ENCODE data around the gene JAG1.

The JAG1 gene

DNA sequence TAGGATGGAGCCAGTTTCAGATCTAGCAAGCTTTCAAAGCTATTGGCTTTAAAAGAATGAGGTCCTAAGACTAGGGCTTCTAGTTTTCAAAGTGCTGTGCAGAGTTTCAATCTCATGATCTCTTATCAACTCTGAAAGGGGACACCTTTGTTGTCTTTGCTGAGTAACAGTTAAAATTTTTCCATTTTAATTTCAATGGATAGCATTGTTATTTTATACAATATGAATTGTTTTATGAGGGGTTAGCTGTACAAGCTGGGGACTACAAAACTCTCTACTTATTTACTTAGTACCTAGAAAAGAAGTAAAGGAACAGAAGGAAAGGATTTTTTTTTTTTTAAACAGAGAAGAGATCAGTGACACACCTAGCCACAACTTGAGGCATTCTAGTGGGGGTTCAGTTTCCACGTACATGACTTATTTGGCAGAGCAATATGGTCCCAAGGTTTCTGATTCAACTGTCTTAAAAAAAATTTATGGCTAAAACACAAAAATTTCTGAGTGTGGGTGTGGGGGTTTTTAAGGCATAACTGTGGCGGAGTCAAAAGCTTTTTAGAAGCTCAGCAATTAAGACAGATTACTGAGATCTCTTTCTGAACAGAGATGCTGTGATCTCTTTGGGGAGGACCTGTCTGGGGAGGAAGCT lies 46.1 kb upstream of the JAG1 start:
- no peak overlapping the region for H3K9ac ChIP-seq (ENCODE audit: low read length)
- H3K14ac ChIP-seq (ENCODE audit: low read length): no peak overlapping the region
- no peak overlapping the region for H3K4me2 ChIP-seq (ENCODE audit: low read length)
- no peak overlapping the region for H2BK5ac ChIP-seq (ENCODE audit: low read depth, low read length, poor library complexity)
- no peaks in the 10 kb centered on the region for H3K4me1 ChIP-seq (ENCODE audit: control insufficient read depth in 1 of 2, insufficient read depth in 2 of 2, low read length in 2 of 2)
- H3K9me3 ChIP-seq (ENCODE audit: insufficient read depth, low read depth, low read length): no peaks in the 10 kb centered on the region
- H3K79me1 ChIP-seq (ENCODE audit: low read length): no peaks in the 10 kb centered on the region
- DNase-seq: no peak
- no peak overlapping the region for H2BK12ac ChIP-seq (ENCODE audit: low read length)
- H4K12ac ChIP-seq (ENCODE audit: low read depth, low read length): no peak overlapping the region
- H2AK5ac ChIP-seq (ENCODE audit: low read length): no peak overlapping the region
- H3K27me3 ChIP-seq (ENCODE audit: insufficient read depth, low read length): no peaks in the 10 kb centered on the region
- H3K4ac ChIP-seq (ENCODE audit: low read depth, low read length): no peak overlapping the region
- H3K23ac ChIP-seq (ENCODE audit: low read length): no peak overlapping the region
- no peaks in the 10 kb centered on the region for H3K79me2 ChIP-seq (ENCODE audit: control insufficient read depth, insufficient read depth, low read length, poor library complexity)
- H4K8ac ChIP-seq (ENCODE audit: low read depth, low read length): no peak overlapping the region
- H3K27ac ChIP-seq (ENCODE audit: low read depth, low read length): no peak overlapping the region
- H3K4me3 ChIP-seq (ENCODE audit: low read depth, low read length): no peak overlapping the region
- no peak overlapping the region for H4K91ac ChIP-seq (ENCODE audit: low read depth, low read length)
- no peak overlapping the region for H2AFZ ChIP-seq (ENCODE audit: insufficient read depth, low read length, poor library complexity)
- H3K18ac ChIP-seq (ENCODE audit: low read length): no peak overlapping the region
- H3K36me3 ChIP-seq (ENCODE audit: control insufficient read depth in 1 of 2, insufficient read depth in 2 of 2, low read length in 2 of 2): no peaks in the 10 kb centered on the region
- H2BK120ac ChIP-seq (ENCODE audit: insufficient read depth, low read length, poor library complexity): no peak overlapping the region
- WGBS (ENCODE audit: extremely low coverage, insufficient coverage, insufficient read length): no CpG with 5 or more reads among the region's 2 CpGs

DNA sequence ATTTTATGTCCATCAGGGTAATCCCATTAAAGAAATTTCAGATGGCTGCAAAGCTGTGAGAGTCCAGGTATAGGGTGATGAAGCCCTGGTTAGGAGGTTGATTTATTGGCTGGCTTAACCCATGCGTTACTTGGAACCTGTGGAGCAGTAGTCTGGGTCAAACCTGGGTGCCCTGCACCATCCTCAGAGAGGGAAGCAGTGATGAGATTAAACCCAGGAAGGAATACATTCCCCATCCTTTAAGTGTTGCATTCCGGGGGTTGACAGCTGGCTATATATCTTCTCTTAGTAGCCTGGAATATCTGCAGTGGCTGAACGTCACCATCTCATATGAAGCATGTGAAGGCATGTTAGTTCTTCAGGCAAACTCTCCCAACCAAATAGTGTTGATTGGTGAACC lies 44.9 kb upstream of the JAG1 start:
- no peaks in the 10 kb centered on the region for H3K79me2 ChIP-seq (ENCODE audit: control insufficient read depth, insufficient read depth, low read length, poor library complexity)
- no peaks in the 10 kb centered on the region for H3K9me3 ChIP-seq (ENCODE audit: insufficient read depth, low read depth, low read length)
- no peak overlapping the region for H2BK12ac ChIP-seq (ENCODE audit: low read length)
- WGBS (ENCODE audit: extremely low coverage, insufficient coverage, insufficient read length): no CpG with 5 or more reads among the region's 3 CpGs
- no peak overlapping the region for H3K4me3 ChIP-seq (ENCODE audit: low read depth, low read length)
- no peak overlapping the region for H2AK5ac ChIP-seq (ENCODE audit: low read length)
- H3K79me1 ChIP-seq (ENCODE audit: low read length): no peaks in the 10 kb centered on the region
- no peaks in the 10 kb centered on the region for H3K4me1 ChIP-seq (ENCODE audit: control insufficient read depth in 1 of 2, insufficient read depth in 2 of 2, low read length in 2 of 2)
- no peaks in the 10 kb centered on the region for H3K36me3 ChIP-seq (ENCODE audit: control insufficient read depth in 1 of 2, insufficient read depth in 2 of 2, low read length in 2 of 2)
- no peak overlapping the region for H2BK5ac ChIP-seq (ENCODE audit: low read depth, low read length, poor library complexity)
- H3K18ac ChIP-seq (ENCODE audit: low read length): no peak overlapping the region
- H4K91ac ChIP-seq (ENCODE audit: low read depth, low read length): no peak overlapping the region
- no peak overlapping the region for H4K8ac ChIP-seq (ENCODE audit: low read depth, low read length)
- H2BK120ac ChIP-seq (ENCODE audit: insufficient read depth, low read length, poor library complexity): no peak overlapping the region
- H3K4ac ChIP-seq (ENCODE audit: low read depth, low read length): no peak overlapping the region
- no peak for DNase-seq
- H2AFZ ChIP-seq (ENCODE audit: insufficient read depth, low read length, poor library complexity): no peak overlapping the region
- H3K14ac ChIP-seq (ENCODE audit: low read length): no peak overlapping the region
- no peak overlapping the region for H3K9ac ChIP-seq (ENCODE audit: low read length)
- H3K4me2 ChIP-seq (ENCODE audit: low read length): no peak overlapping the region
- no peaks in the 10 kb centered on the region for H3K27me3 ChIP-seq (ENCODE audit: insufficient read depth, low read length)
- no peak overlapping the region for H4K12ac ChIP-seq (ENCODE audit: low read depth, low read length)
- no peak overlapping the region for H3K27ac ChIP-seq (ENCODE audit: low read depth, low read length)
- H3K23ac ChIP-seq (ENCODE audit: low read length): no peak overlapping the region

DNA sequence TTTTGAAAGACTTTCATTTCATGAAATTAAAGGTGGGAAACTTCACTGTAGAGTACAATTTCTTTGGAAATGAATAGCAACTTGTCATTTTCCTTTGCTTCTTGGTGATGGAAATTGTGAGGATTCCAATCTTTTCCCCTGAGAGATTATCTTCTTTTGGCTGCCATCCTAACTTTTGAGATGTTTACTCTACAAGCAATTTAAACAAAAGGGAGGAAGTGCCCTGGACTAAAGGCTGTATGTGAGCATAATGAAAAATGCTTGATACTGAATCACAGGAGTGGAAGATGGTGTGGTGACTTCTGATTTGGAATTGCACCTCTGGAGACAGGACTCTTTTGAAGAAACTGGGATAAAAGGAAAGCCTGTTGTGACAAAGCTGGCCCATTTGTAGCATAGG lies 43.1 kb upstream of the JAG1 start:
- Histone ChIP-seq H3K79me1 (ENCODE audit: low read length) (no peaks in the 10 kb centered on the region), H3K27ac (ENCODE audit: low read depth, low read length) (no peak overlapping the region), H2BK120ac (ENCODE audit: insufficient read depth, low read length, poor library complexity) (no peak overlapping the region), H4K12ac (ENCODE audit: low read depth, low read length) (no peak overlapping the region), H3K4me3 (ENCODE audit: low read depth, low read length) (no peak overlapping the region), H2BK5ac (ENCODE audit: low read depth, low read length, poor library complexity) (no peak overlapping the region), H3K4me2 (ENCODE audit: low read length) (no peak overlapping the region), H2AK5ac (ENCODE audit: low read length) (no peak overlapping the region), H3K9ac (ENCODE audit: low read length) (no peak overlapping the region), H3K4ac (ENCODE audit: low read depth, low read length) (no peak overlapping the region), H2AFZ (ENCODE audit: insufficient read depth, low read length, poor library complexity) (no peak overlapping the region), H3K79me2 (ENCODE audit: control insufficient read depth, insufficient read depth, low read length, poor library complexity) (no peaks in the 10 kb centered on the region), H3K36me3 (ENCODE audit: control insufficient read depth in 1 of 2, insufficient read depth in 2 of 2, low read length in 2 of 2) (no peaks in the 10 kb centered on the region), H3K9me3 (ENCODE audit: insufficient read depth, low read depth, low read length) (no peaks in the 10 kb centered on the region), H2BK12ac (ENCODE audit: low read length) (no peak overlapping the region), H3K27me3 (ENCODE audit: insufficient read depth, low read length) (no peaks in the 10 kb centered on the region), H3K14ac (ENCODE audit: low read length) (no peak overlapping the region), H3K4me1 (ENCODE audit: control insufficient read depth in 1 of 2, insufficient read depth in 2 of 2, low read length in 2 of 2) (no peaks in the 10 kb centered on the region), H4K91ac (ENCODE audit: low read depth, low read length) (no peak overlapping the region), H4K8ac (ENCODE audit: low read depth, low read length) (no peak overlapping the region), H3K23ac (ENCODE audit: low read length) (no peak overlapping the region), H3K18ac (ENCODE audit: low read length) (no peak overlapping the region)
- DNase-seq: no peak

DNA sequence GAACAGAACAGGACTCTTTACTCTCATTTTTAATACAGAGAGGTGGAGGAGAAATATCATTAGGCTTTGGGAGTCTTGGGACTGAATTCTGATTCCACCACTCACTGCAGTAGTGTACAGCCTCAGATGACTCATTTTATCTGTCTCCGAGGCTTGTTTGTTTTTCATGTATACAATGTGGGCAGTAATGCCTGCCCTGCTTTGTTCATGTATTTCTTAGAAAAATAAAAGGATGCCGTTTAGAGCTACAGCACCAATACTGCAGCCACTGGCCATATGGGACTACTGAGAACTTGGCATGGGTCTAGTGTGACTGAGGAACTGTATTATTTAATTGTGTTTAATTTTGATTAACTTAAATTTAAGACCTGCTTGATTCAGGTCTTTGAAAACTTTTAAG lies 41.2 kb upstream of the JAG1 start:
- H3K4ac ChIP-seq (ENCODE audit: low read depth, low read length): no peak overlapping the region
- no CpG with 5 or more reads among the region's 2 CpGs for WGBS (ENCODE audit: extremely low coverage, insufficient coverage, insufficient read length)
- no peaks in the 10 kb centered on the region for H3K27me3 ChIP-seq (ENCODE audit: insufficient read depth, low read length)
- H2BK12ac ChIP-seq (ENCODE audit: low read length): no peak overlapping the region
- no peak overlapping the region for H3K18ac ChIP-seq (ENCODE audit: low read length)
- no peaks in the 10 kb centered on the region for H3K36me3 ChIP-seq (ENCODE audit: control insufficient read depth in 1 of 2, insufficient read depth in 2 of 2, low read length in 2 of 2)
- H4K91ac ChIP-seq (ENCODE audit: low read depth, low read length): no peak overlapping the region
- H3K79me1 ChIP-seq (ENCODE audit: low read length): no peaks in the 10 kb centered on the region
- no peak overlapping the region for H3K27ac ChIP-seq (ENCODE audit: low read depth, low read length)
- H2BK5ac ChIP-seq (ENCODE audit: low read depth, low read length, poor library complexity): no peak overlapping the region
- peak in 1 of 2 donors; percentile 45 for DNase-seq
- H2AK5ac ChIP-seq (ENCODE audit: low read length): no peak overlapping the region
- H3K79me2 ChIP-seq (ENCODE audit: control insufficient read depth, insufficient read depth, low read length, poor library complexity): no peaks in the 10 kb centered on the region
- no peaks in the 10 kb centered on the region for H3K9me3 ChIP-seq (ENCODE audit: insufficient read depth, low read depth, low read length)
- H3K14ac ChIP-seq (ENCODE audit: low read length): no peak overlapping the region
- no peak overlapping the region for H3K23ac ChIP-seq (ENCODE audit: low read length)
- H2BK120ac ChIP-seq (ENCODE audit: insufficient read depth, low read length, poor library complexity): no peak overlapping the region
- H3K4me3 ChIP-seq (ENCODE audit: low read depth, low read length): no peak overlapping the region
- H3K4me2 ChIP-seq (ENCODE audit: low read length): no peak overlapping the region
- no peak overlapping the region for H2AFZ ChIP-seq (ENCODE audit: insufficient read depth, low read length, poor library complexity)
- no peak overlapping the region for H4K12ac ChIP-seq (ENCODE audit: low read depth, low read length)
- no peak overlapping the region for H4K8ac ChIP-seq (ENCODE audit: low read depth, low read length)
- H3K9ac ChIP-seq (ENCODE audit: low read length): no peak overlapping the region
- H3K4me1 ChIP-seq (ENCODE audit: control insufficient read depth in 1 of 2, insufficient read depth in 2 of 2, low read length in 2 of 2): no peaks in the 10 kb centered on the region
